Endothelial cell of umbilical vein (primary cell): ENCODE results near the gene SPAG5.

ENCODE experiments used
- EZH2 ChIP-seq: IDR thresholded peaks from 2 replicates; pipeline ENCODE4 v1.6.1; 2012; ENCODE audit warnings: borderline replicate concordance, low read depth, mild to moderate bottlenecking, moderate library complexity, low read length, inconsistent platforms; ENCODE audit not compliant: severe bottlenecking
- FOS ChIP-seq: IDR thresholded peaks from 2 replicates; pipeline ENCODE4 v1.6.1; 2011; ENCODE audit warnings: mild to moderate bottlenecking, low read length, moderate library complexity, borderline replicate concordance; ENCODE audit not compliant: insufficient read depth
- GATA2 ChIP-seq: IDR thresholded peaks from 2 replicates; pipeline ENCODE4 v1.7.0; 2011; ENCODE audit warnings: low read depth, mild to moderate bottlenecking, moderate library complexity, mixed read lengths, low read length; ENCODE audit not compliant: insufficient read length, insufficient read depth
- JUN ChIP-seq: IDR thresholded peaks from 2 replicates; pipeline ENCODE4 v1.6.1; 2011; ENCODE audit warnings: borderline replicate concordance, low read depth; ENCODE audit not compliant: insufficient read length, insufficient read depth
- MYC ChIP-seq: IDR thresholded peaks from one replicate; pipeline ENCODE4 v1.6.1; 2011; ENCODE audit warnings: mild to moderate bottlenecking, low read depth, low read length
- POLR2A ChIP-seq: IDR thresholded peaks from 2 replicates; pipeline ENCODE4 v1.6.1; 2012; ENCODE audit warnings: low read depth, mild to moderate bottlenecking, control low read depth, low read length
- POLR2AphosphoS5 ChIP-seq: IDR thresholded peaks from 2 replicates; pipeline ENCODE4 v1.6.1; 2012; ENCODE audit warnings: low read depth, mild to moderate bottlenecking, control low read depth, low read length, moderate library complexity; ENCODE audit not compliant: insufficient read depth
- TF ChIP-seq, protein P1 (sequence below), 2 donors: IDR thresholded peaks; 1 replicate in 1 of 2; 2 replicates in 1 of 2; pipeline ENCODE4 v1.5.1; 2011; ENCODE audit warnings: low read length in 2 of 2, mild to moderate bottlenecking in 2 of 2, moderate library complexity in 2 of 2, control low read depth in 1 of 2, inconsistent platforms in 1 of 2, low read depth in 1 of 2; ENCODE audit not compliant: insufficient read depth in 1 of 2; ENCODE audit errors: extremely low read depth in 1 of 2
- TF ChIP-seq, protein P2 (sequence below): IDR thresholded peaks from 2 replicates; pipeline ENCODE4 v1.6.1; 2011; ENCODE audit not compliant: insufficient read depth, insufficient read length

DNA sequence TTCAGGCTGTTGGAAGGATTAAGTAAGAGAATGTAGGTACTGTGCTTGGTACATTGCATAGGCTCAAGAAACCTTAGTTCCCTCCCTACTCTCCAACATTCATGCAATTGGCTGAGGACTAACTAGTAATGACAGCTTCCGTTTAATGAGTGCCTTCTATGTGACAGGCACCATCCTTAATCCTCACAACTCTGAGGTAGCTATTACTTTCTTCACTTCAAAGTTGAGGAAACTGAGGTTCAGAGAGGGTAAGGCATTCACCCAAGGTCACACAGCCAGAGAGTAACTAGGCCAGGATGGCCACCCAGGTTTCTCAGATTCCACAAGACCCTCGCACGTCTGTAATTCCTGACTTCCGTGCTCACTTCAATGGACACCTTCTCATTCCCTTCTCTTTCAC is 68.6 kb downstream of the SPAG5 start:
- TF ChIP-seq GATA2 (no peak), POLR2AphosphoS5 (no peak), EZH2 (no peak), POLR2A (no peak), MYC (no peak), JUN (no peak), FOS (no peak)
- TF ChIP-seq, protein P1, sequence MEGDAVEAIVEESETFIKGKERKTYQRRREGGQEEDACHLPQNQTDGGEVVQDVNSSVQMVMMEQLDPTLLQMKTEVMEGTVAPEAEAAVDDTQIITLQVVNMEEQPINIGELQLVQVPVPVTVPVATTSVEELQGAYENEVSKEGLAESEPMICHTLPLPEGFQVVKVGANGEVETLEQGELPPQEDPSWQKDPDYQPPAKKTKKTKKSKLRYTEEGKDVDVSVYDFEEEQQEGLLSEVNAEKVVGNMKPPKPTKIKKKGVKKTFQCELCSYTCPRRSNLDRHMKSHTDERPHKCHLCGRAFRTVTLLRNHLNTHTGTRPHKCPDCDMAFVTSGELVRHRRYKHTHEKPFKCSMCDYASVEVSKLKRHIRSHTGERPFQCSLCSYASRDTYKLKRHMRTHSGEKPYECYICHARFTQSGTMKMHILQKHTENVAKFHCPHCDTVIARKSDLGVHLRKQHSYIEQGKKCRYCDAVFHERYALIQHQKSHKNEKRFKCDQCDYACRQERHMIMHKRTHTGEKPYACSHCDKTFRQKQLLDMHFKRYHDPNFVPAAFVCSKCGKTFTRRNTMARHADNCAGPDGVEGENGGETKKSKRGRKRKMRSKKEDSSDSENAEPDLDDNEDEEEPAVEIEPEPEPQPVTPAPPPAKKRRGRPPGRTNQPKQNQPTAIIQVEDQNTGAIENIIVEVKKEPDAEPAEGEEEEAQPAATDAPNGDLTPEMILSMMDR (IDR thresholded peaks at IDR 0.05; ENCODE audit: extremely low read depth in 1 of 2, insufficient read depth in 1 of 2, low read depth in 1 of 2, low read length in 2 of 2): no peak
- TF ChIP-seq, protein P2, sequence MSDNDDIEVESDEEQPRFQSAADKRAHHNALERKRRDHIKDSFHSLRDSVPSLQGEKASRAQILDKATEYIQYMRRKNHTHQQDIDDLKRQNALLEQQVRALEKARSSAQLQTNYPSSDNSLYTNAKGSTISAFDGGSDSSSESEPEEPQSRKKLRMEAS: no peak
